GM21515 (cell line): ENCODE data around the gene SPTBN5.

Source experiments
- ATAC-seq: cut with Tn5 transposase; IDR thresholded peaks from one replicate; pipeline ENCODE4 v1.9.1; 2021; ENCODE audit not compliant: unreplicated experiment

The SPTBN5 gene

GRCh38 chr15:41868321-41868720, 25.5 kb downstream of the SPTBN5 start:
- ATAC-seq = no peak

- no peak for ATAC-seq
These were observed 26.8 kb downstream of the SPTBN5 start for GRCh38 chr15:41866872-41867579.

GRCh38 chr15:41866263-41866703, 27.6 kb downstream of the SPTBN5 start:
- ATAC-seq = no peak

DNA sequence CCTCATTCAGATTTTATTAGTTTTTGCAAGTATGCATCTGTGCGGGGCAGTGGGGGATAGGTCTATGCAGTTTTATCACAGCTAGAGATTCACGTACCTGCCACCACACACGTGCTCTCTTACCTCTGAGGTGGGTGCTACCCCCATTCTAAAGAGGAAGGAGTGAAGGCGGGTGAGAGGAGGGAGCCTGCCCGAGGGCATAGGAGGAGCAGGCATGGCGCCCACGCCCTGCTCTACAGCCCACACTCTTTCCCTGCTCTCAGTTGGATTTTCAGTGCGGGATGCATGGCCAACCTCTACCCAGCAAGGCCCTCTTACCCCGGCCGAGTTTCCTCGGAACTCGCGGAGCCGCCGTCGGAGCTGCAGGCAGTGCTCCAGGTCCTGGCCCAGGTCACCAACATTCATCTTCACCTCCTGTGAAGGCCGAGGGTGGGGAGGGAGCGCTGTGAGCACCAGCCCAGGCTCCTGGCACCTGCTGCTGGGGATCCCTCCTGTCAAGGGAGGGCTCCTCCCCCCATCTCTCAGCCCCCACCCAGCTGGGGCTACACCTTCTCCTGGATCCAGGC, 28.3 kb downstream of the SPTBN5 start:
- no peak for ATAC-seq

DNA sequence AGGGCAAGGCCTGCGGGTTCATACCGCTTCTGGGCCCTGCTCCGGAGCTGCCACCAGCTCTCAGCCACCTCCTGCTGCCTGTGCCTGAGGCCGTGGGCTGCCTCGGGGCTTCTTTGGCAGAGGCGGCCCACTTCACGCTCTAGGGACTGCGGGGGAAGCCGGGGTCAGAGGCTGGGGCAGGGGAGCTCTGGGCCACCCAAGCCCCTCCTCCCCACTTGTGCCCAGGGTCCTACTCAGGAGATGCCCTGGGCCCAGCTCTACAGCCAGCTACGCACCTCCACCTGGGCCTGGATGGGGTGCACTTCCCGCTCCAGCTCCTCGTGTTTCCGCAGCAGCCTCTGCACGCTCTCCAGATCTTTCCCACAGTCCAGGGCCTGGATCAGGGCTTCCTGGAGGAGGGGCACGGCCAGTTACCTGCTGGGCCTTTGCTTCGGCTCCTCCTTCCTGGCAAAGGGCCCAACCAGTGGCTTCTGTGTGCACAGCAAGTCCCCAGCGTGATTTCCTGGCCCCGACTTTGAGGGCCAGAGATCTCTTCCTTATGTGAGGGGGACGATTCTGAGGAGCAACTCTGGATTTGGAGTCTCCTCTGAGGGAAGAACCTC, 31.2 kb downstream of the SPTBN5 start:
- ATAC-seq = no peak

DNA sequence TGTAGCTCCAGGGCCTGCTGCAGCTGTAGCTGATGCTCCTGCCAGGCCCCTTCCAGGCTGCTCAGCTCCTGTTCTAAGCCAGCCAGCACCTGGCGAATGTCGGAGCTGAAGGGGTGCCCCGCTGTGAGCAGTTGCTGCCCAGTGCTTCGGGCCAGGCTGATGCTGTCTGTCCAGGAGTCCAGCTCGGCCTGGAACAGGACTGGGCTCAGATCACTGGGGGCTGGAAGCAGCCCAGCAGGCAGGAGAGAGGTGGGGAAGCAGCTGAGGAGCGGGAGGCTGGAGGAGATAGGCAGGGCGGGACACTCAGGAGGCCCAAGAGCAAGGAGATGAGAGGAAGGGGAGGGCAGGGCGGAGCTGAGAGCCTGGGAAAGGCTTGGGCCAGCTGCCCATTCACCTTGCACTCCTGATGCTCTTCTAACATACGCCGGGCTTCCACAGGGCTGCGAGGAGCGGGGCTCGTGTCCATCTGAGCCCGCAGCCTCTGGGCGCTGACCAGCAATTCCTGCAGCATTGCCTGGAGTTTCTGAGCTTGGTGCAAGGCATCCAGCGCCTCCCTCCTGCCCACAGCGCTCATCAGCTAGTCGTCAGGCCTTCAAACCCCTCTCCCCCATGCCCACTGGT, 32.0 kb downstream of the SPTBN5 start:
- ATAC-seq = no peak

DNA sequence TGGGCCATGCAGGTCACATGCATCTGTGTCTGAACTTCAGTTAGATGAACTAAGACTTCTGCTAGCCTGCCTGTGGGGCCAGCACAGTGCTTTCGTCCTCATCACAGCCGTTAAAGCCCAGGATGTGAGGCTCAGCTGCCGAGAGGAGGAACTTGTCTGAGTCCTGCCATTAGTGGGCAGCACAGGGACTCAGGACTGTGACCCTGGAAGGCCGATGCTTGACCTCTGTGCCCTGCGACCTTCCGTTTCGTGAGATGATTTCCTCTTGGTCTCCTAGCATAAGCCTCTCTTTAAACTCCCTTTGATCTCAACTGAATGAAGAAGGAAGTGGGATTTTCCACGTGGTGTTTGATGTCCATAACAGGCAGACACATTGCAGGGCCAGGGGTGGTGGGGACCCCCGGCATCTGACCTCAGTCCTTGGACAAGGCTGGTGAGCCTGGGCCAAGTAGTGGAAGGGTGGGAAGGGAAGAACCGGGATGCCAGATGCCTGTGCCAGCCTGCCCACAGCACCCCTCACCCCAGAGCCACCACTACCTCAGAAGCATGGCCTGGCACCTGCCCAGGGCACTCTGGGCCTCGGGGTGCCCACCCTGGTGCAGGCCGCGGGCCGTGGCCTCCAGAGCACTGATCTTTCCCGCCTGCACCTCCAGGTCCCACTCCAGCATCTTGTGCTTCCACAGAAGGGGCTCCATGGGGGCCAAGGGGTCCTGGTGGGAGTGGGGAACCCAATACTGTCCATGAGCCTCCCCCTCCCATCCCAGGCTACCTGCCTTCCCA, 33.6 kb downstream of the SPTBN5 start:
- ATAC-seq = no peak

DNA sequence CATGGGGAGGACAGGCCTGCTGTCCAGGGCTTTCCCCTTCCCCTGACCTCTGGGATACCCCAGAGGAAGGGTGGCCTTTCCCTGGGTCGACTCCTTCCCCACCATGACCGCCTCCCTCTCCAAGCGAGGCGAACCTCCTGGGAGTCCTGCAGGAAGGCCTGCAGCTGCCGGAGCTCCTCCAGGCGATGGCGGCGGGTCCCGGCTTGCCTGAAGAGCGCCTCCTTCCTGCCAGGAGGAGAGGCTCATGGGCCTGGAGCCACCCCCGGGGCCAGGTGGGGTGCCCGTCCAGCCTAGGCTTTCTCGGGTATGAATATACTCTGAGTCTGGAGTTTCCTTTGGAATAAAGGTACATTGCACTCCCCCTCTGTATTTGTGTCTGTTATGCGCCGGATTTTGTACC, 35.1 kb downstream of the SPTBN5 start:
- no peak for ATAC-seq

- ATAC-seq = no peak
These were observed 36.5 kb downstream of the SPTBN5 start for GRCh38 chr15:41857316-41857715.

GRCh38 chr15:41856716-41857115, 37.1 kb downstream of the SPTBN5 start:
- no peak for ATAC-seq

DNA sequence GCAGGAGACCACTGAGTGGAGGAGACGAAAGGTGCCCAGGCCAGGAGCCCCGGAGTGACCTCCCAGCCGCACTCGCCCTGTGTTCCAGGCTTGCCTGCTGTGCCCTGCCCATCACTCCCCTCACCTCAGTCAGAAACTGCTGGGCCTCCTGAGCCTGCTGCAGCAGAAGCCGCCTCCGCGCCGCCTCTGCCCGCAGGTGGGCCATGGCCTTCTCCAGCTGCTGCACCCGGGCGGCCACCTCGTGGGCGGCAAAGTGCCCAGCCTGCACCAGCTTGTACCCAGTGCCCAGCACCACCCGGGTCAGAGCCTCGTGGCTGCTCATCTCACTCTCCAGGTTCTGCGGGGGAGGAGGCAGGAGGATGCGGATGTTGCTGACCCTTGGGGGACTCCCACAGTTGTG, 37.6 kb downstream of the SPTBN5 start:
- ATAC-seq = no peak

- no peak for ATAC-seq
These were observed 38.4 kb downstream of the SPTBN5 start for GRCh38 chr15:41855261-41855961.

DNA sequence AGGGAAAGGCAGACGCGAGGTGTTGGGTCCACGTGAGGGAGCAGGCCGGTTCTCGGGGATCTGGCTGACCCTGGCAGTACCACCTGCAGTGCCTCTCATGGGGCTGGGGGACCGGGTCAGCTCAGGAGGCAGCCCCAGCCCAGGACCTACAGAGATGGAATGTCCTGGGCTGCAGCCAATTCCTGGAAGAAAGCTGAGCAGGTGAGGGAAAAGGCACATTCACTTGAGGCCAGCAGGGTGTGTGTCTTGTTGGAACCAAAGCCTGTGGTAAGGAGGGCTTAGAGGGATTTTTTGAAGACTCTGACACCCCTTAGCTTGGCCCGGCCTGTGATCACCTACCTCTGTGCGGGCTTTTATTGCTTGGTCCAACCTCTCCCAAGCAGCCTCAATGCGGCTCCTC, 39.4 kb downstream of the SPTBN5 start:
- ATAC-seq = no peak

DNA sequence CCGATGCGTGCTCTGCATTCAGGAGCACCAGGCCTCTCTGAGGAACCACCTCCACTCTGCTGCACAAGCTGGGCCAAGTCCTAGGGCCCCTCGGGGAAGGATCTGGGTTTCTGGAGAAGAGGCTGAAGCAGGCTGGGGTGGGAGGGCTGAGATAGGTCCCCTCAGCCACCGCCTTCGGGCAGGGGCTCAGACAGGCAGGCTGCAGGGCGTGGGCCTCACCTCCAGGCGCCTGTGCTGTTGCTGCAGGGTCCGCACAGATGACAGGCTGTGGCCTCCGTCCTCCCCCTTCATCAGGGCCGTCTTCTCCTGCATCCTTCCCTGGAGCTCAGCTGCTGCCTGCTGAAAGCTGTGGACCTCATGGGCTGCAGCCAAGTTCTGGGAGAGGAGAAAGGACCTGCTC, 40.0 kb downstream of the SPTBN5 start:
- ATAC-seq = no peak

- ATAC-seq = no peak
These were observed 40.9 kb downstream of the SPTBN5 start for GRCh38 chr15:41852736-41853590.

GRCh38 chr15:41851755-41852370, 42.0 kb downstream of the SPTBN5 start:
- ATAC-seq = no peak

- ATAC-seq = no peak
These were observed 42.7 kb downstream of the SPTBN5 start for GRCh38 chr15:41851167-41851523.

- no peak for ATAC-seq
These were observed 43.2 kb downstream of the SPTBN5 start for GRCh38 chr15:41850482-41851166.

DNA sequence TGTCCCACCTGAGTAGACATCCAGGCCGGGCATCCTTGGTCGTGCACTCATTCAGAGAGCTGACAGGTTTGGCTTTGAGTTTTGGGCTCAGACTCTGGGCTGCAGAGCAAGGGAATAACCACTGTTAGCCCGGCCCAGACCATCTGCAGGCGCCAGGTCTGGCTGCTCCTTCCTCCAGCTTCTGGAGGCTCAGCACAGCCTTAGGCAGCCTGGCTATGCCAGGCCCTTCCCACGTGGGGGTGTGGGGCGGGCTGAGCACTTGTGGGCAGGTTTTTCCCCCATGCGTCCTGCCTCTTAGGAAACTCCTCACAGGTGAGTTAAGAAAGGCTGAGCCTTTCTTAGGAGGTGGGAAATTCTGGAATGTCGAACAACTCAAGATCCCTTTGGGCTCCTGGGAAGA, 44.0 kb downstream of the SPTBN5 start:
- no peak for ATAC-seq
